GM19351 (cell line): ENCODE results near the gene PCBP3.

Experiments
- ATAC-seq: cut with Tn5 transposase; IDR thresholded peaks from one replicate; pipeline ENCODE4 v1.9.1; 2021; ENCODE audit warnings: mild to moderate bottlenecking, moderate library complexity; ENCODE audit not compliant: unreplicated experiment

PCBP3 gene

GRCh38 chr21:45900034-45900868 is 256.7 kb downstream of the PCBP3 start:
- ATAC-seq = no peak

- no peak for ATAC-seq
Observed at GRCh38 chr21:45901061-45901690, 257.7 kb downstream of the PCBP3 start.

- no peak for ATAC-seq
Observed at GRCh38 chr21:45902292-45902995, 258.9 kb downstream of the PCBP3 start.

- ATAC-seq = no peak
Observed at GRCh38 chr21:45905196-45905595, 261.7 kb downstream of the PCBP3 start.

GRCh38 chr21:45906196-45906805 is 262.8 kb downstream of the PCBP3 start:
- no peak for ATAC-seq

- ATAC-seq = no peak
Observed at GRCh38 chr21:45906859-45907258, 263.3 kb downstream of the PCBP3 start.

- ATAC-seq = no peak
Observed at GRCh38 chr21:45908536-45909237, 265.2 kb downstream of the PCBP3 start.

- no peak for ATAC-seq
Observed at GRCh38 chr21:45909238-45909988, 265.9 kb downstream of the PCBP3 start.

- no peak for ATAC-seq
Observed at GRCh38 chr21:45910155-45910547, 266.6 kb downstream of the PCBP3 start.

GRCh38 chr21:45910548-45911221 is 267.2 kb downstream of the PCBP3 start:
- ATAC-seq = no peak

GRCh38 chr21:45911806-45912325 is 268.3 kb downstream of the PCBP3 start:
- ATAC-seq = no peak

GRCh38 chr21:45912611-45913417 is 269.3 kb downstream of the PCBP3 start:
- no peak for ATAC-seq

GRCh38 chr21:45913418-45913765 is 269.9 kb downstream of the PCBP3 start:
- ATAC-seq = no peak

GRCh38 chr21:45913886-45914285 is 270.4 kb downstream of the PCBP3 start:
- ATAC-seq = no peak

- ATAC-seq = no peak
Observed at GRCh38 chr21:45914321-45914845, 270.9 kb downstream of the PCBP3 start.

GRCh38 chr21:45916011-45916840 is 272.7 kb downstream of the PCBP3 start:
- ATAC-seq = no peak

- no peak for ATAC-seq
Observed at GRCh38 chr21:45917241-45917640, 273.7 kb downstream of the PCBP3 start.
